Fibroblast of pulmonary artery (primary cell): Measurements from ENCODE around the gene RAB14.

Experiments used
- DNase-seq: peaks from one replicate; pipeline ENCODE4 v3.0.0-alpha.2; 2010; ENCODE audit warnings: low read depth
- H3K4me3 ChIP-seq: replicated peaks from 2 replicates; pipeline ENCODE4 v1.5.1; 2011; ENCODE audit warnings: low read depth, mild to moderate bottlenecking, control low read depth, low read length, moderate library complexity
- CTCF ChIP-seq: IDR thresholded peaks from 2 replicates; pipeline ENCODE4 v1.5.1; 2011; ENCODE audit warnings: mild to moderate bottlenecking, control low read depth, low read length, inconsistent platforms; ENCODE audit errors: missing control alignments

The RAB14 gene

GRCh38 chr9:121239851-121240250 lies 38.2 kb upstream of the RAB14 start:
- DNase-seq: no peak
- TF ChIP-seq CTCF: no peak
- no peak overlapping the region for H3K4me3 ChIP-seq

- DNase-seq: no peak
- TF ChIP-seq CTCF: no peak
Observed at GRCh38 chr9:121239071-121239470, 37.4 kb upstream of the RAB14 start.

GRCh38 chr9:121237916-121238315 lies 36.2 kb upstream of the RAB14 start:
- H3K4me3 ChIP-seq: no peak overlapping the region
- no peak for DNase-seq
- TF ChIP-seq CTCF: no peak

More at GRCh38 chr9:121239071-121239470, 37.4 kb upstream of the RAB14 start:
- no peak overlapping the region for H3K4me3 ChIP-seq

GRCh38 chr9:121235512-121235911 lies 33.8 kb upstream of the RAB14 start:
- no peak overlapping the region for H3K4me3 ChIP-seq
- TF ChIP-seq CTCF: no peak
- no peak for DNase-seq

GRCh38 chr9:121234832-121235161 lies 33.1 kb upstream of the RAB14 start:
- no peak for TF ChIP-seq CTCF
- no peak overlapping the region for H3K4me3 ChIP-seq
- DNase-seq: no peak

- peak; percentile 58 for DNase-seq
- H3K4me3 ChIP-seq: no peak overlapping the region
- no peak for TF ChIP-seq CTCF
Observed at GRCh38 chr9:121233906-121234831, 32.5 kb upstream of the RAB14 start.

GRCh38 chr9:121232251-121232650 lies 30.6 kb upstream of the RAB14 start:
- no peak for DNase-seq
- no peak overlapping the region for H3K4me3 ChIP-seq
- no peak for TF ChIP-seq CTCF
